A673 (cell line): ENCODE results near the gene LRBA. TPM values are rescaled to one million over a fixed set of nuclear protein-coding genes. Genes with fewer than 3 reads are reported as not detected.
A peak's percentile ranks its signal among the peaks of the same experiment; 100 is the strongest.

ENCODE experiments used
- BruUV-seq: library from RNA; stranded (reverse); fragments of 400-500 nt; replicated peaks from 2 replicates; lab custom pipeline; 2021; lab: Mats Ljungman, UMichigan
- CTCF ChIA-PET: fragments of 300-600 bp; sonication (Branson Sonifier 250); formaldehyde crosslinking; loops from one replicate; lab custom pipeline; 2022; ENCODE audit warnings: antibody characterized with exemption; lab: Charles Lee
- POLR2A ChIA-PET: fragments of 300-600 bp; sonication (Branson Sonifier 250); formaldehyde crosslinking; loops from one replicate; lab custom pipeline; 2022; ENCODE audit warnings: antibody characterized with exemption; ENCODE audit not compliant: low non-redundant PET; lab: Charles Lee
- DNase-seq: peaks from one replicate; pipeline ENCODE4 v3.0.0-alpha.2; 2015; ENCODE audit warnings: low spot score
- H3K27ac ChIP-seq: fragments of 200-600 bp; sonication (generic); 2 replicates; pipeline ENCODE4 v1.5.1; 2016; ENCODE audit warnings: mixed run types, low read depth, mild to moderate bottlenecking, mixed read lengths, antibody characterized with exemption, low read length; ENCODE audit not compliant: poor library complexity, severe bottlenecking
- H3K27me3 ChIP-seq: fragments of 200-600 bp; sonication (generic); replicated peaks from 2 replicates; pipeline ENCODE4 v1.6.1; 2017; ENCODE audit warnings: mixed run types, low read depth, mild to moderate bottlenecking, mixed read lengths, antibody characterized with exemption, low read length; ENCODE audit not compliant: insufficient read depth, poor library complexity
- H3K36me3 ChIP-seq: fragments of 200-600 bp; sonication (generic); 2 replicates; pipeline ENCODE4 v1.6.1; 2016; ENCODE audit warnings: mixed run types, mild to moderate bottlenecking, mixed read lengths, antibody characterized with exemption, low read length; ENCODE audit not compliant: insufficient read depth, poor library complexity, severe bottlenecking
- H3K4me1 ChIP-seq: fragments of 200-600 bp; sonication (generic); 2 replicates; pipeline ENCODE4 v1.6.1; 2017; ENCODE audit warnings: mixed run types, mild to moderate bottlenecking, mixed read lengths, antibody characterized with exemption, low read length; ENCODE audit not compliant: insufficient read depth, poor library complexity, severe bottlenecking
- H3K4me3 ChIP-seq: fragments of 200-600 bp; sonication (generic); 2 replicates; pipeline ENCODE4 v1.5.1; 2016; ENCODE audit warnings: low read depth, mixed run types, mild to moderate bottlenecking, mixed read lengths, low read length; ENCODE audit not compliant: poor library complexity, severe bottlenecking
- H3K9me3 ChIP-seq: fragments of 200-600 bp; sonication (generic); 2 replicates; pipeline ENCODE4 v1.6.1; 2016; ENCODE audit warnings: mixed run types, low read depth, mild to moderate bottlenecking, mixed read lengths, antibody characterized with exemption, low read length; ENCODE audit not compliant: poor library complexity, severe bottlenecking
- EZH2 ChIP-seq: fragments of 200-600 bp; sonication (generic); IDR thresholded peaks from 2 replicates; pipeline ENCODE4 v1.6.1; 2017; ENCODE audit warnings: borderline replicate concordance, low read depth, mild to moderate bottlenecking, mixed read lengths, antibody characterized with exemption, low read length; ENCODE audit not compliant: poor library complexity, severe bottlenecking
- intact Hi-C: fragments of 100-400 bp; cut with micrococcal nuclease; formaldehyde crosslinking; loops from one replicate; pipeline ENCODE4 v1.10.0; 2022; ENCODE audit not compliant: unreplicated experiment
- total RNA-seq: library from RNA; stranded (reverse); gene quantifications from 2 replicates; pipeline ENCODE4 v1.2.3, GENCODE V29; 2021
- TF ChIP-seq, protein P1 (sequence below): fragments of 300-800, 200-600 bp; sonication (generic); conservative IDR thresholded peaks from 2 replicates; pipeline ENCODE4 v1.5.1; 2017; ENCODE audit warnings: low read depth, mild to moderate bottlenecking, antibody characterized with exemption, low read length, moderate library complexity, mixed read lengths

Gene LRBA
- total RNA-seq, 1 experiment from 2014 or later = 35.7 TPM

DNA sequence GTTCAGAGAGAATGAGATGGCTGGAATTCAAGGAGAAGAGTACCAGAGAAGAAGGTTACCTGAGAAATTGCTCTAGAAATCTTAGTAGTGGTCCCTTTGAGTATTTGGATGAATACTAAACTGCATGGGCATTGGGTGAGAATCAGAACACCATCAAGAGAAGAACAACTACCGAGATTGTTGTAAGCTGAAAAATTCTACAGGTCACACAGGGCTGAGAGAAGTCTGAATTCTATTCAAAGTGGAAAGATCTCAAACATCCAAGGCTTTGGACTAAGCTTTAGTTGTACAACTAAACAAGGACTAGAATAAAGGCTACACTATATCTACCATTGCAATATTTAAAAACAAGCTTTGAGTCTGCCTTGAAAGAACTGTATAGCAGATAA lies 40.8 kb downstream of the LRBA start:
- DNase-seq = no peak
- TF ChIP-seq EZH2 = no peak
- TF ChIP-seq, protein P1, sequence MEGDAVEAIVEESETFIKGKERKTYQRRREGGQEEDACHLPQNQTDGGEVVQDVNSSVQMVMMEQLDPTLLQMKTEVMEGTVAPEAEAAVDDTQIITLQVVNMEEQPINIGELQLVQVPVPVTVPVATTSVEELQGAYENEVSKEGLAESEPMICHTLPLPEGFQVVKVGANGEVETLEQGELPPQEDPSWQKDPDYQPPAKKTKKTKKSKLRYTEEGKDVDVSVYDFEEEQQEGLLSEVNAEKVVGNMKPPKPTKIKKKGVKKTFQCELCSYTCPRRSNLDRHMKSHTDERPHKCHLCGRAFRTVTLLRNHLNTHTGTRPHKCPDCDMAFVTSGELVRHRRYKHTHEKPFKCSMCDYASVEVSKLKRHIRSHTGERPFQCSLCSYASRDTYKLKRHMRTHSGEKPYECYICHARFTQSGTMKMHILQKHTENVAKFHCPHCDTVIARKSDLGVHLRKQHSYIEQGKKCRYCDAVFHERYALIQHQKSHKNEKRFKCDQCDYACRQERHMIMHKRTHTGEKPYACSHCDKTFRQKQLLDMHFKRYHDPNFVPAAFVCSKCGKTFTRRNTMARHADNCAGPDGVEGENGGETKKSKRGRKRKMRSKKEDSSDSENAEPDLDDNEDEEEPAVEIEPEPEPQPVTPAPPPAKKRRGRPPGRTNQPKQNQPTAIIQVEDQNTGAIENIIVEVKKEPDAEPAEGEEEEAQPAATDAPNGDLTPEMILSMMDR = no peak
- POLR2A ChIA-PET = no interaction called here

DNA sequence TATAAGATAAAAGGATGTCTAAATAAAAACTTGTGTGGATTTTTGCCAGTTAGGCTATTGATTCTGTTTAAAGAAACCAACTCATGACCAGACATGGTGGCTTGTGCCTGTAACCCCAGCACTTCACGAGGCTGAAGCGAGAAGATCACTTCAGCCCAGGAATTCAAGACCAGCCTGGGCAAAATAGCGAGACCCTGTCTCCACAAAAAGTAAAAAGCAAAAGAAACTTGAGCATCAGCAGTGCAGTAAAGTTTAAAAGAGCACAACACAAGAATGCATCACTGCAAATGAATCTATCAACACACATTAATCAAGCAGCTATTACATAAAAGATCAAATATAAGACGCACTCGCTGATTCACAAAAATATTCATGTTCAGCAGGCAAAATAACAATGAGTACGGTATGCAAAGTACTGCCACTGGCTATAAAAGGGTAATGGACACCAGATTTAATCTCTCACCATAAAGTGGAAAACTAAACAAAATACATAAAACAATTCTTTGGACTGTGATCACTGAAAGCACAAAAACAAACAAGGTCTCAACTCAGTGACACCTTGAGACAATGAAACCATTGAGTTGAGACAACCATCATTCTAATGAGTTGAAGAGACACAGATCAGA lies 41.3 kb downstream of the LRBA start:
- Histone ChIP-seq H3K36me3 (no peaks in the 10 kb centered on the region), H3K9me3 (no peaks in the 10 kb centered on the region), H3K27me3 (no peaks in the 10 kb centered on the region), H3K27ac (no peak overlapping the region), H3K4me1 (peaks cover 24% of the 10 kb centered on the region), H3K4me3 (no peak overlapping the region)
- no peak for DNase-seq
- ChIA-PET CTCF (no interaction called here), POLR2A (no interaction called here)
- BruUV-seq = no TSS peak
- TF ChIP-seq EZH2 = no peak
- TF ChIP-seq, protein P1 = no peak
- intact Hi-C loops = no loop called here

More for the DNA sequence above, 40.8 kb downstream of the LRBA start:
- intact Hi-C loops = no loop called here
- no peak overlapping the region for H3K4me3 ChIP-seq
- no peak overlapping the region for H3K27ac ChIP-seq
- no peaks in the 10 kb centered on the region for H3K9me3 ChIP-seq
- H3K27me3 ChIP-seq = no peaks in the 10 kb centered on the region
- no peaks in the 10 kb centered on the region for H3K36me3 ChIP-seq
- BruUV-seq = no TSS peak
- CTCF ChIA-PET = no interaction called here
- H3K4me1 ChIP-seq = peaks cover 24% of the 10 kb centered on the region

DNA sequence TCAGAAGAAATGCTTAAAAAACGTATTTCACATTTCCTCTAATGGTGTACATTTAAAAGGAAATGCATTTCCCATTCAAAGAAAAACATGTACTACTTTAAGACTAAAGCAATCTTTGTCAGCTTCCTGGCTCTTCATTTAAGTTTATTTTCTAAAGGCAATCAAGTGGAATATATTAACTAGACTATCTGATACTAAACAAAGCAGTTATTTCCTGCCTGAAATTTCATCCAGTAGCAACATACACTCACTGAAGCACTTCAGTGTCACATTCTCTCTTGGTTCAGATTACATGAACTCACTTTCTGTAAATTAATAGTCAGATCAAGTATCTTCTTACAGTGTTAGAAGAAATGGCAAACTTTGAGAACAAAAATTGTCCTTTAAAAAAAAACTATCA lies 42.5 kb downstream of the LRBA start:
- H3K36me3 ChIP-seq = no peaks in the 10 kb centered on the region
- intact Hi-C loops = no loop called here
- peak overlapping the region; percentile 53 for H3K27ac ChIP-seq
- H3K27me3 ChIP-seq = no peaks in the 10 kb centered on the region
- peaks cover 24% of the 10 kb centered on the region for H3K4me1 ChIP-seq
- H3K9me3 ChIP-seq = no peaks in the 10 kb centered on the region
- DNase-seq = peak; percentile 74
- CTCF ChIA-PET = no interaction called here
- H3K4me3 ChIP-seq = peak overlapping the region; percentile 16
- BruUV-seq = no TSS peak
- TF ChIP-seq EZH2 = no peak
- TF ChIP-seq, protein P1 = no peak
- POLR2A ChIA-PET = no interaction called here
